ENCODE data around the gene CACNB4. TPM values are rescaled to one million over a fixed set of nuclear protein-coding genes. Genes with fewer than 3 reads are reported as not detected.

CACNB4 gene
- total and polyA plus RNA-seq, 9 of the 15 experiments (the other 6 are each of a cell fraction or from before 2014, with no cell fraction given), result 0.01 to 0.20 (median 0.04) TPM; not detected in 1

GRCh38 chr2:151823651-151824050 lies 275.2 kb downstream of the CACNB4 start:
- intact Hi-C loops (cut with micrococcal nuclease), result no loop called here

More at GRCh38 chr2:151823651-151824050, 275.2 kb downstream of the CACNB4 start:
- no peaks in the 10 kb centered on the region for H3K9me3 ChIP-seq (replicated peaks; ENCODE audit: control insufficient read depth, insufficient read depth, low read depth, low read length)
- no peak overlapping the region for H3K4me3 ChIP-seq
- H3K4me1 ChIP-seq (replicated peaks in 1 of 2; ENCODE audit: control insufficient read depth in 2 of 2, insufficient read depth in 2 of 2, low read length in 2 of 2), result peaks cover 11 to 29% of the 10 kb centered on the region in 2 experiments
- peaks cover 17% of the 10 kb centered on the region for H3K36me3 ChIP-seq (ENCODE audit: control insufficient read depth, insufficient read depth, low read length)
- ATAC-seq, result peak; percentile 19
- H3K27me3 ChIP-seq (ENCODE audit: control insufficient read depth in 2 of 2, insufficient read depth in 2 of 2, low read length in 2 of 2), result no peaks in the 10 kb centered on the region
- ChIA-PET POLR2A (interaction anchor here (0.6 to 1.0 kb wide), 3 partner anchors 15 to 209 kb away, joined by 3 to 4 read pairs (median 3); no protein-coding TSS in a partner anchor), CTCF (ENCODE audit: low intra/inter-chr PET ratio) (no interaction called here)
- no TSS peak for BruUV-seq (replicated peaks)
- H2AFZ ChIP-seq (ENCODE audit: low read depth, low read length), result no peak overlapping the region
- DNase-seq (ENCODE audit: extremely low read depth in 1 of 4, low spot score in 3 of 4), result peak in 2 of 4 experiments; percentile 21 to 41
- peaks cover 5% of the 10 kb centered on the region for H3K9me1 ChIP-seq (ENCODE audit: control insufficient read depth, insufficient read depth, low read length)
- TF ChIP-seq SMARCE1 (IDR thresholded peaks at IDR 0.05) (0 out of 2 replicates have a peak, but pooled peaks have one; percentile 15), ZBTB17 (CRISPR knock-in tag; IDR thresholded peaks at IDR 0.05) (no peak), RAD21 (CRISPR knock-in tag; conservative IDR thresholded peaks at IDR 0.05 in 1 of 2, IDR thresholded peaks at IDR 0.05 in 1 of 2) (peak in 1 of 2 experiments; percentile 29; a peak in 2 of 4 replicates), SNRNP70 (optimal IDR thresholded peaks at IDR 0.05; ENCODE audit: low read depth, low read length) (no peak), VEZF1 (CRISPR knock-in tag; IDR thresholded peaks at IDR 0.05) (0 out of 2 replicates have a peak, but pooled peaks have one; percentile 31), MNT (conservative IDR thresholded peaks at IDR 0.05) (0 out of 4 replicates have a peak, but pooled peaks of 1 of the 2 experiments have one; percentile 10)
- H3K4me2 ChIP-seq (ENCODE audit: insufficient read depth, low read length), result peak overlapping the region; percentile 63
- peaks cover 93% of the 10 kb centered on the region for H3K79me2 ChIP-seq (ENCODE audit: control insufficient read depth, insufficient read depth, low read length)
- H3K27ac ChIP-seq (ENCODE audit: extremely low read depth, low read depth, low read length), result peak overlapping the region; percentile 38; the same call in 2 of the 3 replicates
- H4K20me1 ChIP-seq (replicated peaks; ENCODE audit: control insufficient read depth, insufficient read depth, low read length), result peaks cover 12% of the 10 kb centered on the region
- peak overlapping the region; percentile 18 to 81; a peak in 2 of 4 replicates for H3K9ac ChIP-seq (ENCODE audit: insufficient read depth in 1 of 2, low read depth in 2 of 2, low read length in 2 of 2)
- FAIRE-seq, result no peak
- in situ Hi-C loops (cut with MboI), result no loop called here
- WGBS (ENCODE audit: insufficient coverage, low coverage, missing lambda C conversion rate), result 14% methylated on average over 6 of the region's 6 CpGs

Data from K562 (cell line).